Measurements from ENCODE around the gene TRIM3.
"Not testable (repeated sequence)": the region's sequence is repeated elsewhere in the genome, so short reads cannot be mapped to it uniquely, and the experiment has no call there.

Gene TRIM3

DNA sequence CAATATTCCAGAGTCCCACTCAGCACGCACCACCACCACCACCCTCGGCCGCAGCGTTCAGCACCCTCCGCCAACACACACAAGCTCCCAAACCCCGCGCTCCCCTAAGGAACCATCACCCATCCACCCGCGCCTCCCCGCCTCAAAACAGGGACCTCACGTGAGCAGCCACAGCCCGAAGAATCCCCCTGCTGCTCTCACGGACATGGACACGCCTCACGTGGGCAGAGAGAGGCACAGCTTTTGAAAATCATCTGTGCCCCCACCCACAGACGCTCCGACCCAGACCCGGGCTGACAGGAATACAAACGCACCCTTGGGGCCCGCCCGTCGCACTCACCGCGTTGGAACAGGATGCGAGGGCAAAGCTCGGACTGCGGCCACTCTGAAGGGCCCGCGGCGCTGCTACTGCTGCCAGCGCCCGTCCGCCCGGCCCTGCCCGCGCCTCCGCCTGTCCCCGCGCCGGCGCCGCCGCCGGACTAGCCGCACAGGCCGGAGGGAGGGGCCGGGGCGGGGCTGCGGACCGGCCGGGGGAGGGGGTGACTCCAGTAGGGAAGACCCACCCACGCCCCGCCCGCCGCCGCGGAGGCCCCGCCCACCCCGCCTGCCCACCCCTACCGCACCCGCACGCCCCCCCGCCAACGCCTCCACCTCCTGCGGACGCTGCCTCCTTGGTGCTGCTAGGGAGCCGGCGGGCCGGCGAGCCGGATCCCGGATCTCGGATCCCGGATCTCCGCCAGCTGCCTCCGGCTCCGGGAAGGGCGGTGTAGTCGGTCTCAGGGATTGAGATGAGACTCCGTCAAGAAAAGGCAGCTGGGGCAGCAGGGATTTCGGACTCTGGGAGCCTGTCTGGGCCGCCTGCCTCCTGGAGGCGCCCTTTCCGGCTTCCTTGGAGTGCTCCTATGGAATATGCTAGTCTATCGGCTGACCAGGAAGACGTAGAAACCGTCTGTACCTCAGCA lies at the start of gene TRIM3:
TSS of gene TRIM3 (minus strand) at position 491 of the 962 bp plus-strand sequence. CDS start 8,246 bp downstream, outside the sequence.
- Mint-ChIP-seq H3K4me3 (peak within 1 kb of the TSS; percentile 86), H3K27me3 (no peaks in the 10 kb centered on the region), H3K9me3 (ENCODE audit: low read depth) (no peaks in the 10 kb centered on the region), H3K36me3 (peaks cover 2% of the 10 kb centered on the region), H3K27ac (peak within 1 kb of the TSS; percentile 56), H3K4me1 (ENCODE audit: low read depth) (peaks cover 21% of the 10 kb centered on the region)

DNA sequence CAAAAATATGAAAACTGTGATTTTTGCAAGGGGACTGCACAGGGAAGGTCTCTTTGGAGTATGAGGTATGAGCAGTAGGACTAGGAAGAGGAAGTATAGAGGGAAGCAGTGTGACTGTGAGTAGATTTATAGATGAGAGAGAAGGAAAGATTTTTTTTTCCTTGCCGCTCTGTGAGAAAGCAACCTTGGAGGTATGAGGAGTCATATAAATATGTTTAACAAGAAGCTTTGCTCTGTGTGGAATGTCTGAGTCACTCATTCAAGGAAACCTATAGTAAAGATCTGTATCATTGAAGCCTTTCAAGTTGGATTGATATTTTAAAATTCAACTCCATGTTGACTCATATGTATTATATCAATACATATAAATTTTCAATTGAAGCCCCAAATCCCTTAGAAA lies 49.5 kb upstream of the TRIM3 start:
- peaks cover 34% of the 10 kb centered on the region for H3K36me3 Mint-ChIP-seq
- peak overlapping the region; percentile 70 for H3K27ac Mint-ChIP-seq
- peaks cover 42% of the 10 kb centered on the region for H3K4me1 Mint-ChIP-seq (ENCODE audit: low read depth)
- no peaks in the 10 kb centered on the region for H3K9me3 Mint-ChIP-seq (ENCODE audit: low read depth)
- H3K27me3 Mint-ChIP-seq: no peaks in the 10 kb centered on the region
- H3K4me3 Mint-ChIP-seq: peak overlapping the region; percentile 21

GRCh38 chr11:6521946-6522345 lies 48.2 kb upstream of the TRIM3 start:
- not testable (repeated sequence) for H3K27ac Mint-ChIP-seq
- Mint-ChIP-seq H3K36me3 (peaks cover 35% of the 10 kb centered on the region), H3K4me1 (ENCODE audit: low read depth) (peaks cover 35% of the 10 kb centered on the region)

DNA sequence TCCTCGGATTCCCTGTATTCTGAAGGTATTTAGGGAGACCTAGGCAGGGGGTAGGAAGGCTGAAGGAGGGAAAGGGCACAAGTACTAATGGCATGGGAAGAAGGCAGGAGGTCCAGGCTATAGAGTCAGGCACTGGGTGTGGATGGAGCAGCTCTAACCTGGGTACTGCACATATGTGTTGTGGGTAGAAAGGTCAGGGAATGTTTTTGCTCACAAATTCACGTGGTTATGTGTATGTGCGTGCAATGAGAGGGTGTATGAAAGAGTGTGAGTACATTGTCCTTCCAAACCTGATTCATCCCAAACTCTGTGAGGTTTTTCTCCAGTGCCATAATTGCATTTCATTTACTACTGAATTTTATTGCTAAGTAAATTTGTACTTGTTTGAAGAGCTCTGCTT lies 46.5 kb upstream of the TRIM3 start:
- H3K9me3 Mint-ChIP-seq (ENCODE audit: low read depth): no peaks in the 10 kb centered on the region
- H3K27me3 Mint-ChIP-seq: no peaks in the 10 kb centered on the region
- no peak overlapping the region for H3K4me3 Mint-ChIP-seq
- peaks cover 22% of the 10 kb centered on the region for H3K4me1 Mint-ChIP-seq (ENCODE audit: low read depth)
- H3K36me3 Mint-ChIP-seq: peaks cover 40% of the 10 kb centered on the region
- no peak overlapping the region for H3K27ac Mint-ChIP-seq

More at GRCh38 chr11:6521946-6522345, 48.2 kb upstream of the TRIM3 start:
- H3K9me3 Mint-ChIP-seq (ENCODE audit: low read depth); H3K27me3 Mint-ChIP-seq; H3K4me3 Mint-ChIP-seq: not testable (repeated sequence)

GRCh38 chr11:6516865-6517264 lies 43.1 kb upstream of the TRIM3 start:
- Mint-ChIP-seq H3K4me1 (ENCODE audit: low read depth) (no peaks in the 10 kb centered on the region), H3K36me3 (peaks cover 42% of the 10 kb centered on the region), H3K4me3 (no peak overlapping the region), H3K27ac (no peak overlapping the region), H3K9me3 (ENCODE audit: low read depth) (no peaks in the 10 kb centered on the region), H3K27me3 (no peaks in the 10 kb centered on the region)

- H3K4me3 Mint-ChIP-seq: no peak overlapping the region
- no peak overlapping the region for H3K27ac Mint-ChIP-seq
- H3K4me1 Mint-ChIP-seq (ENCODE audit: low read depth): peaks cover 6% of the 10 kb centered on the region
- H3K36me3 Mint-ChIP-seq: peaks cover 14% of the 10 kb centered on the region
- no peaks in the 10 kb centered on the region for H3K9me3 Mint-ChIP-seq (ENCODE audit: low read depth)
- H3K27me3 Mint-ChIP-seq: no peaks in the 10 kb centered on the region
Measured at GRCh38 chr11:6505577-6506240, 32.0 kb upstream of the TRIM3 start.

DNA sequence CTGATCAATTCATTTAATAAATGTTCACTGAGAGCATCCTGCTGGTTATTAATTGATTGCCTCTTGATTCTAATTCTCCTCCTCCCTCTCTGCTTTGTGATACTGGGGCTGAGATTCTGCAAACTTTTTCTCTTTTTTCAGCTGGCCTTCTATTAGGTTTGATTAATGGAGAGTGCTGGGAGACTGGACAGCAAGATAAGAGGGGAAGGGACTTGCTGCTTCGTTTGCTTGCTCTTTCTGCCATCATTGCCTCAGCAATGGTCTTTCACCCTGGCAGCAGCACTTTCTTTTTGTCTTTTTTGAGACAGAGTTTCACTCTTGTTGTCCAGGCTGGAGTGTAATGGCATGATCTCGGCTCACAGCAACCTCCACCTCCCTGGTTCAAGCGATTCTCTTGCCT lies 30.4 kb upstream of the TRIM3 start:
- H3K4me3 Mint-ChIP-seq: no peak overlapping the region
- H3K27me3 Mint-ChIP-seq: no peaks in the 10 kb centered on the region
- H3K27ac Mint-ChIP-seq: peak overlapping the region; percentile 5
- H3K9me3 Mint-ChIP-seq (ENCODE audit: low read depth): no peaks in the 10 kb centered on the region
- H3K36me3 Mint-ChIP-seq: peaks cover 10% of the 10 kb centered on the region
- H3K4me1 Mint-ChIP-seq (ENCODE audit: low read depth): peaks cover 6% of the 10 kb centered on the region

- Mint-ChIP-seq H3K27me3 (no peaks in the 10 kb centered on the region), H3K4me3 (no peak overlapping the region), H3K4me1 (ENCODE audit: low read depth) (peaks cover 6% of the 10 kb centered on the region), H3K36me3 (peaks cover 10% of the 10 kb centered on the region), H3K27ac (no peak overlapping the region), H3K9me3 (ENCODE audit: low read depth) (no peaks in the 10 kb centered on the region)
Measured at GRCh38 chr11:6502382-6502781, 28.6 kb upstream of the TRIM3 start.

DNA sequence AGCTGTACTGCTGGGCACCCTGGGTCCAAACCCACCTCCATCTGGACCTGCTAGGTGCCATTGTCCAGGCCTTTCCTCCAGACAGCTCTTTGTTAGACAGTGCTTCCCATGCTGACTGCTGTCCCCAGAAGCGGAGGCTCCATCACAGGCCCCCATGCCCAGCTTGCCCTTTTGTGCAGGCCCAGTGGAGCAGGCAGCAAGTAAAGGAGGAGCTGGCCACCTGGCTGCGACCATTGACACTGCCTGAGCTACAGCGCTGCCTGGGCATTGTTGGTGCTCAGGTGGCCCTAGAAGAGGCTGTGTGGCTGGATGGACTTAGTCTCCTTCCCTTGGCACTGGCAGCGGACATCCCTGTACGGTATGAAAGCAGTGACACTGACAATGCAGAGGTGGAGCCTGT lies 24.8 kb upstream of the TRIM3 start:
- Mint-ChIP-seq H3K27me3 (no peaks in the 10 kb centered on the region), H3K4me3 (no peak overlapping the region), H3K4me1 (ENCODE audit: low read depth) (peaks cover 14% of the 10 kb centered on the region), H3K27ac (no peak overlapping the region), H3K36me3 (peaks cover 6% of the 10 kb centered on the region), H3K9me3 (ENCODE audit: low read depth) (no peaks in the 10 kb centered on the region)

GRCh38 chr11:6498121-6498520 lies 24.4 kb upstream of the TRIM3 start:
- no peak overlapping the region for H3K27ac Mint-ChIP-seq
- H3K36me3 Mint-ChIP-seq: peaks cover 6% of the 10 kb centered on the region
- H3K27me3 Mint-ChIP-seq: no peaks in the 10 kb centered on the region
- peaks cover 17% of the 10 kb centered on the region for H3K4me1 Mint-ChIP-seq (ENCODE audit: low read depth)
- H3K4me3 Mint-ChIP-seq: no peak overlapping the region
- no peaks in the 10 kb centered on the region for H3K9me3 Mint-ChIP-seq (ENCODE audit: low read depth)

DNA sequence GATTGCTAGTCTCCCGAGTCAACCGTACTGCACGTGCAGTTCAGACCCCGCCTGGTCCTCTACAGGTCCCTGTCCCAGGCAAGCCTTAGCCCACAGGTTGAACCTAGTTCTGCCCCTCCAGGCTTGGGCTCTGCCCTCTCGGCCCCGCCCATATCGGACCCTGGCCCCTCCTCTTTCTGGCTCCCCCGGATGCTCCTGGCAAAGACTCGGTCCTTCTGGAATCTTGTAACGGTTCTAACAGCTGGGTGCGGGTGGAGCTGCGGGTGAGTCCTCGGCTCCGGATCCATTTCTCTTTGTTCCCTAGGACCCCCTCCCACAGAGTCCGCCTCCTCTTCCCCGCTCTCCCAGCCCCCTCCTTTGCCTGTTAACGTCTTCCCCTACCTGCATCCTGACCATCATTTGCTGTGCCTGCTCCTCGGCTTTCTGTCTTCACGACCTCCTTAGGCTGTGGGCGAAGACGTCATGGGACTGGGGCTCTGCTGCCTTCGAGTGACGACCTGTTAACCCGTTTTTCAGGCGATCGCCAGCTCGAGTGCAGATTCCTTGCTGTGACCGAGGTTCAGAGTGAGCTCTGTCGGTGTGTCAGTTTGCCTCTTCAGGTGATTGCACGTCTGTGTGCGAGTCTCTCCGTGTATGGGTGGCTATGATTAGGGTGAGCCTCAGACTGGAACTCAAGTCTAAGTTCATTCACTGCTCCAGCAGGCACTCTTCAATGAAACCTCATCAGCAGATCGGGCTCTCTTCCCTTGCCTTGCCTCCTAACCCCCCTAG lies 23.5 kb upstream of the TRIM3 start, which contains the start of gene DNHD1:
TSS of gene DNHD1 (plus strand) at position 212 of the 771 bp plus-strand sequence. CDS start 936 bp downstream, outside the sequence.
- H3K36me3 Mint-ChIP-seq: peaks cover 6% of the 10 kb centered on the region
- H3K4me1 Mint-ChIP-seq (ENCODE audit: low read depth): peaks cover 17% of the 10 kb centered on the region
- no peaks in the 10 kb centered on the region for H3K27me3 Mint-ChIP-seq
- H3K27ac Mint-ChIP-seq: peak within 1 kb of the TSS; percentile 31
- no peak within 1 kb of the TSS for H3K4me3 Mint-ChIP-seq
- H3K9me3 Mint-ChIP-seq (ENCODE audit: low read depth): no peaks in the 10 kb centered on the region

GRCh38 chr11:6489306-6489705 lies 15.6 kb upstream of the TRIM3 start:
- no peak overlapping the region for H3K4me3 Mint-ChIP-seq
- peak overlapping the region; percentile 34 for H3K27ac Mint-ChIP-seq
- H3K27me3 Mint-ChIP-seq: no peaks in the 10 kb centered on the region
- H3K9me3 Mint-ChIP-seq (ENCODE audit: low read depth): no peaks in the 10 kb centered on the region
- H3K4me1 Mint-ChIP-seq (ENCODE audit: low read depth): peaks cover 20% of the 10 kb centered on the region
- H3K36me3 Mint-ChIP-seq: no peaks in the 10 kb centered on the region

GRCh38 chr11:6488821-6489220 lies 15.1 kb upstream of the TRIM3 start:
- H3K9me3 Mint-ChIP-seq (ENCODE audit: low read depth): no peaks in the 10 kb centered on the region
- peak overlapping the region; percentile 34 for H3K27ac Mint-ChIP-seq

GRCh38 chr11:6488342-6488741 lies 14.6 kb upstream of the TRIM3 start:
- Mint-ChIP-seq H3K9me3 (ENCODE audit: low read depth) (no peaks in the 10 kb centered on the region), H3K36me3 (peaks cover 3% of the 10 kb centered on the region), H3K4me1 (ENCODE audit: low read depth) (peaks cover 19% of the 10 kb centered on the region), H3K4me3 (no peak overlapping the region), H3K27me3 (no peaks in the 10 kb centered on the region), H3K27ac (peak overlapping the region; percentile 59)

More at GRCh38 chr11:6488821-6489220, 15.1 kb upstream of the TRIM3 start:
- Mint-ChIP-seq H3K4me3 (no peak overlapping the region), H3K36me3 (no peaks in the 10 kb centered on the region), H3K27me3 (no peaks in the 10 kb centered on the region), H3K4me1 (ENCODE audit: low read depth) (peaks cover 19% of the 10 kb centered on the region)

Measured in activated naive CD8-positive, alpha-beta T cell (primary cell).